ENCODE data around the gene AMOTL2. TPM values are rescaled to one million over a fixed set of nuclear protein-coding genes. Genes with fewer than 3 reads are reported as not detected.

The AMOTL2 gene
- total and polyA plus RNA-seq, 3 experiments from 2014 or later = 0.10 TPM; not detected in 2

DNA sequence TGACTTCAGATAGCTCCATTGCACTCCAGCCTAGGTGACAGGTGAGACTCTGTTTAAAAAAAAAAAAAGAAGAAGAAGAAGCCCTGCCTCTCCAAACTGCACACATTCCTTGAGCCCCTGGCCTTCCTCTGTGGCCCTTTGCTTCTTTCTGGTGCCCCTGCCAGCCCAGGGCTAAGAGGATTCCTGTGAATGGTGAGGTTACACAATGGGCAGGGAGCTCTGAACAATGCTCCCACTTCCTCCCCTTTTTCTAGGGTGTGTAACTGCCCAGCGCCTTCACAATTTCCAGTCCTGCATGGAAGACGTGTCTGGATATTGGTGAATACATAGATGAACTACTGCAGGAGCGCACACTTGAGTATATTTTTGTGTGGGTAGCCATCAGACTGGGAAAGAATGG is 3.6 kb upstream of the AMOTL2 start:
- Histone ChIP-seq H3K27me3 (ENCODE audit: insufficient read depth, low read length, poor library complexity, severe bottlenecking) (peaks cover 28% of the 10 kb centered on the region), H3K4me1 (ENCODE audit: insufficient read depth, low read length) (peaks cover 10% of the 10 kb centered on the region), H3K4me3 (ENCODE audit: low read length) (no peak overlapping the region), H3K9me3 (ENCODE audit: low read length) (no peaks in the 10 kb centered on the region), H3K36me3 (ENCODE audit: insufficient read depth, low read length) (no peaks in the 10 kb centered on the region), H3K27ac (ENCODE audit: low read depth, low read length) (no peak overlapping the region)
- Mint-ChIP-seq H3K9me3 (no peaks in the 10 kb centered on the region), H3K4me3 (no peak overlapping the region), H3K27ac (no peak overlapping the region), H3K4me1 (peaks cover 11 to 16% (median 12%) of the 10 kb centered on the region in 3 donors), H3K27me3 (peaks cover 27 to 46% of the 10 kb centered on the region in 2 donors), H3K36me3 (no peaks in the 10 kb centered on the region)
- DNase-seq = no peak
- ChIA-PET CTCF (interaction anchor here (1.2 to 1.6 kb wide), 3 partner anchors 17 to 166 kb away, joined by 3 to 4 read pairs (median 3); no protein-coding TSS in a partner anchor), POLR2A (interaction anchor here (0.6 kb wide), 1 partner anchor 36 kb away, joined by 10 read pairs; no protein-coding TSS in a partner anchor)

DNA sequence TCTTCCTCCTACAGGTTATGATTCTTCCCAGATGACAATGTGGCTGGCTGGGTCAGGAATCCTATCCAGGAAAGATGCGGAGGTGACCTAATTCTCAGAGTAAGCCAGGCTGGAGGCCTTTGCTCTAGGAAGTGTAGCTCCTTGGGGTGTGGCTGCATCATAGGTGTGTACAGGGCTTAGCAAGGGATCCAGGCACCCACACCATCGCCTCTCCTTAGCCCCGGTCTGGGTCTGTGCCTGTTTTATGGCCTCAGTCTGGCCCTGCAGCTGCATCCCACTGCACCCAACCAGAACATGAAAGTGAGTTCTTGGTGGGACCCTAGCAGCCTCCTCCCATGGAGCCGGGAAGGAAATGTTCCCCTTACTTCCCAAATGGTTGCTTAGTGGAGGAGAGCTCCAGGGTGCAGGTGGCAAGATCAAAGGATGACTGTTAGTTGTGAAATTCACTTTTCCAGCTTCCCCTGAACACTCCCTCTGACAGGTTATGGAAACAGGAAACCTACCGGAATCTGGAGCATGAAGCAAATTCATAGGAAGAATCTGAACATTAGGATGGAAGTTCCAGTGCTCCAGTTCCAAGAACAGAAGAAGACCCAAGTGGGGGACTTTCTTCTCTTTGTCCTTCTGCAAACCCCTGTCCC is 2.7 kb upstream of the AMOTL2 start:
- peaks cover 10% of the 10 kb centered on the region for H3K4me1 ChIP-seq (ENCODE audit: insufficient read depth, low read length)
- ChIA-PET CTCF (interaction anchor here (1.0 to 1.6 kb wide), 5 partner anchors 10 to 166 kb away, joined by 3 to 4 read pairs (median 3); no protein-coding TSS in a partner anchor), POLR2A (no interaction called here)
- H3K36me3 ChIP-seq (ENCODE audit: insufficient read depth, low read length) = no peaks in the 10 kb centered on the region
- peaks cover 28% of the 10 kb centered on the region for H3K27me3 ChIP-seq (ENCODE audit: insufficient read depth, low read length, poor library complexity, severe bottlenecking)
- no peaks in the 10 kb centered on the region for H3K9me3 ChIP-seq (ENCODE audit: low read length)
- Mint-ChIP-seq H3K4me3 (peak overlapping the region in 1 of 7 donors; percentile 16), H3K4me1 (peaks cover 11 to 16% (median 12%) of the 10 kb centered on the region in 3 donors), H3K9me3 (no peaks in the 10 kb centered on the region), H3K27me3 (peaks cover 24 to 42% of the 10 kb centered on the region in 2 donors), H3K27ac (no peak overlapping the region), H3K36me3 (no peaks in the 10 kb centered on the region)
- H3K4me3 ChIP-seq (ENCODE audit: low read length) = no peak overlapping the region
- no peak overlapping the region for H3K27ac ChIP-seq (ENCODE audit: low read depth, low read length)
- no peak for DNase-seq

DNA sequence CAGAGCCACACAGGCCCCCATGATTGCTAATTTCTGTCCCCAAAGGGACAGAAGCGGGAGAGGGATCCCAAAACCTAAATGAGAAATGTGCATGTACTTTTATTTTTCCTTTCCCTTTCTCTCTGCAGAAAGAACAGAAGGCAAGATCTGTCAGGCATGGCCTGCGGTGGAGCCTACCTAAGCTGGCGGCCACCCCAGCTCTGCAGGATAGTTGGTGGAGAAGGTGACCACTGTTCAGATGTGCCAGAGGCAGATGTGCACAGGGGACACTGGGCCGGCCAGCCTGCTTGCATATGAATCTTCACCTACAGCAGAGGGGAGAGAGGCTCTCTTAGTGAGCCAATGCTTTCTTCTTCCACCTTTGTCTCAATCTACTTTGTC is 2.1 kb upstream of the AMOTL2 start:
- H3K27me3 Mint-ChIP-seq = peaks cover 26 to 42% of the 10 kb centered on the region in 2 donors

DNA sequence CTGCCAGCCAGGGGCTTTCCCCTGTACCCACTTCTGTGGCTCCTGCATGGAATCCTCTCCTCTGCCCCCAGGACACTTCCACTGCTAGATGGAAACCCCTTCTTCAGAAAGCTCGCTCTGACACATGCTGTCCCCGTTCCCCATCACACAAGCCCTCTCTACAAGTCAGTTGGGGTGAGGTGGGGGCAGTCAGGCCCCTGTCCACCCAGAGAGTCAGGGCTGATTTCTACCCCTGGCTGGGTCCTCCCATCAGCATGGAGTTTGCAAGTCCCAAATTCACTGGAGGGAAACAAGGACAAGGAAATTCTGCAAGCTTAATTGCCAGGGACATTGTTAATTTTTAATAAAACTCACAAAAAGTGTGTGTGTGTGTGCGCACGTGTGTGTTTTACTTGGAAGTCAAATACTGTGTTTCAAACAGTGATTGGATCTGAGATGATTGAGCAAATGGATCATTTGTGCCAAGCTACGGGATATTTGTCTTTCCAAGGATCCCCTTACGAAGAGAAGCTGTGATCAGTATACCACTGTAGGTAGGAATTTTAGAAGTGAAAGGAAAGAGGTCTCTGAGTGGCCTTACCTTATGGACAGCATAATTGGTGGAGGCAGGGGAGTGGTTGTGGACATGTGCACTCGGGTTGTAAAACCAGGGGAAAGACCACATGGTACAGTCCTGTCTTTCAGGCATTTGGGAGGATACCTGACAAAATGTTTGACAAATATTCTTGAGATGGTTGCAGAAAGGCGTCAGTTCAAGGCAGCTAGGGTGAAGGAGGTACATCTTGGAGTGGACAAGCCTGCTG is 1.5 kb upstream of the AMOTL2 start:
- DNase-seq = no peak
- Histone ChIP-seq H3K27ac (ENCODE audit: low read depth, low read length) (no peak overlapping the region), H3K36me3 (ENCODE audit: insufficient read depth, low read length) (no peaks in the 10 kb centered on the region), H3K4me3 (ENCODE audit: low read length) (no peak overlapping the region), H3K9me3 (ENCODE audit: low read length) (no peaks in the 10 kb centered on the region), H3K27me3 (ENCODE audit: insufficient read depth, low read length, poor library complexity, severe bottlenecking) (peaks cover 28% of the 10 kb centered on the region), H3K4me1 (ENCODE audit: insufficient read depth, low read length) (peaks cover 10% of the 10 kb centered on the region)
- Mint-ChIP-seq H3K4me1 (peaks cover 11 to 16% (median 12%) of the 10 kb centered on the region in 3 donors), H3K27ac (peak overlapping the region in 1 of 8 donors; percentile 32), H3K36me3 (no peaks in the 10 kb centered on the region), H3K9me3 (no peaks in the 10 kb centered on the region), H3K27me3 (peaks cover 25 to 42% of the 10 kb centered on the region in 2 donors), H3K4me3 (peak overlapping the region in 6 of 7 donors; percentile 35 to 85 (median 80))
- ChIA-PET POLR2A (interaction anchor here (1.4 kb wide), 1 partner anchor 11 kb away, joined by 3 read pairs; no protein-coding TSS in a partner anchor), CTCF (interaction anchor here (1.0 to 1.4 kb wide), 3 partner anchors 11 to 165 kb away, joined by 3 to 4 read pairs (median 3); no protein-coding TSS in a partner anchor)

More for the DNA sequence above, 2.1 kb upstream of the AMOTL2 start:
- Mint-ChIP-seq H3K36me3 (no peaks in the 10 kb centered on the region), H3K27ac (no peak overlapping the region), H3K4me3 (no peak overlapping the region), H3K4me1 (peaks cover 11 to 16% (median 12%) of the 10 kb centered on the region in 3 donors), H3K9me3 (no peaks in the 10 kb centered on the region)
- no peaks in the 10 kb centered on the region for H3K9me3 ChIP-seq (ENCODE audit: low read length)
- no peak for DNase-seq
- peaks cover 28% of the 10 kb centered on the region for H3K27me3 ChIP-seq (ENCODE audit: insufficient read depth, low read length, poor library complexity, severe bottlenecking)
- H3K27ac ChIP-seq (ENCODE audit: low read depth, low read length) = no peak overlapping the region
- peaks cover 10% of the 10 kb centered on the region for H3K4me1 ChIP-seq (ENCODE audit: insufficient read depth, low read length)
- ChIA-PET POLR2A (no interaction called here), CTCF (interaction anchor here (1.0 to 1.4 kb wide), 3 partner anchors 11 to 166 kb away, joined by 3 to 4 read pairs (median 3); no protein-coding TSS in a partner anchor)
- H3K36me3 ChIP-seq (ENCODE audit: insufficient read depth, low read length) = no peaks in the 10 kb centered on the region
- H3K4me3 ChIP-seq (ENCODE audit: low read length) = no peak overlapping the region

DNA sequence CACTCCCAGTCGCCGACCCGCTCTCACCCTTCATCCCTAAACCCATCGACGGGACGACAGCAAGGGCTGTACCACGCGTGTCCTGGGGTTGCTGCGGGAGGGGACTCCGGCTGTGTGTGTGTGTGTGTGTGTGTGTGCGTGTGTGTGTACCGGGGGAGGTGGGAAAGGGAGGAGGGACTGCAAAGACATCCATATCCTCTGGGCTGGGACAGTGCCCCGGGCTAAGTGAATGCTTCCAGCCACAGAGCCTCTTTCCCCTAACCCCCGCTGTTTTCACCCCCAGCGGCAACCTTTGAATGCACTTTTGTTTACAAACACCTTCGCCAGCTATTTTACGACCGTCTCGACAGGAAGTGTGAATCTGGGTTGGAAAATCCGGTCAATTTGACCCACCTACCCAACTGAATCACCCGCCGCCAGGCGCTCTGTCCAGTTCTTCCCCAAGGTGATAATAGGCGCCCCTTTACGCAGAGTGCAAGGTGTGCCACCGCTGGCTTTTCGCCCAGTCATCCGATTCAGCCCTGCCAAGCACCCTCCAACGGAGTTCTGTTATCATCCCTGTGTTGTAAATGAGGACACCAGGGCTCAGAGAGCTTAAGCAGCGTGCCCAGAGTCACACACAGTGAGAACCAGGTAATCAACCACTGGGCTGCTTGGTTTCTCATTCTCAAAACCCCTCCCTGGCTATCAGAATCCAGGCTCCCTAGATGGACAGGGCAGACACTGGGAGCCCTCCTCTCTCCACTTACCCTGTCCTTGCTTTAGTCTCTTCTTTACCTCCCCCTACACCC is 739 bp upstream of the AMOTL2 start:
- H3K36me3 ChIP-seq (ENCODE audit: insufficient read depth, low read length) = no peaks in the 10 kb centered on the region
- H3K27ac Mint-ChIP-seq = peak overlapping the region in 1 of 8 donors; percentile 47
- no peaks in the 10 kb centered on the region for H3K9me3 Mint-ChIP-seq
- no peaks in the 10 kb centered on the region for H3K9me3 ChIP-seq (ENCODE audit: low read length)
- POLR2A ChIA-PET = interaction anchor here (1.4 kb wide), 1 partner anchor 10 kb away, joined by 3 read pairs; no protein-coding TSS in a partner anchor
- peaks cover 25% of the 10 kb centered on the region for H3K27me3 ChIP-seq (ENCODE audit: insufficient read depth, low read length, poor library complexity, severe bottlenecking)
- H3K4me3 Mint-ChIP-seq = peak overlapping the region in 6 of 7 donors; percentile 75 to 85 (median 84)
- H3K4me1 ChIP-seq (ENCODE audit: insufficient read depth, low read length) = peaks cover 10% of the 10 kb centered on the region
- no peak overlapping the region for H3K27ac ChIP-seq (ENCODE audit: low read depth, low read length)
- H3K27me3 Mint-ChIP-seq = peaks cover 25 to 42% of the 10 kb centered on the region in 2 donors
- H3K4me1 Mint-ChIP-seq = peaks cover 11 to 16% (median 12%) of the 10 kb centered on the region in 3 donors
- H3K36me3 Mint-ChIP-seq = no peaks in the 10 kb centered on the region
- no peak for DNase-seq
- CTCF ChIA-PET = no interaction called here
- H3K4me3 ChIP-seq (ENCODE audit: low read length) = peak overlapping the region; percentile 45

DNA sequence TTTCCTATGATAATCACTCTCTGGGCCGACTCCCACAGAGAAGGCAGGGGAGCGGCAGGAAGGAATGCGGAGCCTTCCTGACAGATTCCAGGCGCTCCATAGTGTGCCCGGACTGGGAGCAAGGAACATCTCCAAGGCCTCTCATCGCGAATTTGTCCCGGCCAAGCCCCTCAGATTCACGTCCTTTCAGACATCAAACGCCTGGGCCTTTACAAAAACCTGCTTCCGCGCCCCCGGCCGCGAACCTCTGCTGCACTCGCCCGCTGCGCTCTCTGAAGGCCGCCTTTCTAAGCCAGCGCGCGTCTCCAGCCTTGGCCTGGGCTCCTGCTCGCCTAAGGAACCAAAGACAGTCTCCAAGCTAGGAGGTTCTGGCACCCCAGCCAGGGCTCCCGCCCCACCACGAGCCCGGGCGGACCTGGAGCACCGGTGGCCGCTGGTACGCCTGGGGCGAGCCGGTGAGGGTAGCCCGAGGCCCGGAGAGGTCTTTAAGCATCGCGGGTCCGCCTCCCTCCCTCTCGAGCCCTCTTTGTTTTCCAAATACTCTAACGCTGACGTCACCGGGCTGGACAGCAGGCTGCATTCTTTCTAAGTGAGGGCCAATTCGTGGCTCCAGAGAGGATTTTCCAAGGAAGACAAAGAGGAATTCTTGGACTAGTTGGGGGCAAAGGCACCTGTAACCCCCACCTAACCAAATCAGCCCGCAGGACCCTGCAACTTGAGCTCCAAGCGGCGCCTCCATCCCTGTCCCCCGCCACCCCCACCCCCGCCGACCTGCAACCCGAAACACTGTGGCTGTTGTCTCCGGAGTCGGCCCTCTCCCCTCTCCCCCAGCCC is 759 bp downstream of the AMOTL2 start:
- CTCF ChIA-PET = no interaction called here
- peak overlapping the region; percentile 45 for H3K4me3 ChIP-seq (ENCODE audit: low read length)

More for the DNA sequence above, 759 bp downstream of the AMOTL2 start:
- Mint-ChIP-seq H3K4me1 (peaks cover 11 to 16% (median 12%) of the 10 kb centered on the region in 3 donors), H3K27ac (no peak overlapping the region), H3K27me3 (peaks cover 25 to 38% of the 10 kb centered on the region in 2 donors), H3K9me3 (no peaks in the 10 kb centered on the region), H3K4me3 (peak overlapping the region in 4 of 7 donors; percentile 34 to 62 (median 58)), H3K36me3 (no peaks in the 10 kb centered on the region)
- Histone ChIP-seq H3K9me3 (ENCODE audit: low read length) (no peaks in the 10 kb centered on the region), H3K27me3 (ENCODE audit: insufficient read depth, low read length, poor library complexity, severe bottlenecking) (peaks cover 25% of the 10 kb centered on the region), H3K27ac (ENCODE audit: low read depth, low read length) (no peak overlapping the region), H3K4me1 (ENCODE audit: insufficient read depth, low read length) (peaks cover 10% of the 10 kb centered on the region), H3K36me3 (ENCODE audit: insufficient read depth, low read length) (no peaks in the 10 kb centered on the region)
- DNase-seq = no peak
- POLR2A ChIA-PET = no interaction called here
